NT2/D1 (cell line): Measurements from ENCODE around the gene VAV2.

Experiments used
- YY1 ChIP-seq: IDR thresholded peaks from 2 replicates; pipeline ENCODE4 v1.6.1; 2011; ENCODE audit not compliant: insufficient read length, insufficient read depth
- ZNF274 ChIP-seq: IDR thresholded peaks from 2 replicates; pipeline ENCODE4 v1.6.1; 2011; ENCODE audit warnings: mild to moderate bottlenecking, low read depth, low read length

- no peak for TF ChIP-seq ZNF274
- TF ChIP-seq YY1: no peak
These were observed 256.2 kb downstream of the VAV2 start for GRCh38 chr9:133735931-133736330.
